ENCODE data around the gene FAM228A.

Gene FAM228A

GRCh38 chr2:24228470-24228869 lies 53.6 kb downstream of the FAM228A start:
- no peak for DNase-seq (ENCODE audit: low read depth)

GRCh38 chr2:24231461-24231881 lies 56.6 kb downstream of the FAM228A start:
- no peak for DNase-seq (ENCODE audit: low read depth)

GRCh38 chr2:24233321-24233720 lies 58.5 kb downstream of the FAM228A start:
- DNase-seq (ENCODE audit: low read depth): no peak

- DNase-seq (ENCODE audit: low read depth): no peak
Observed at GRCh38 chr2:24237313-24237712, 62.5 kb downstream of the FAM228A start.

GRCh38 chr2:24238158-24238557 lies 63.3 kb downstream of the FAM228A start:
- no peak for DNase-seq (ENCODE audit: low read depth)

GRCh38 chr2:24239553-24239952 lies 64.7 kb downstream of the FAM228A start:
- no peak for DNase-seq (ENCODE audit: low read depth)

All from stimulated activated CD8-positive, alpha-beta memory T cell treated with anti-CD3 and anti-CD28 coated beads, Interleukin-4, amount 100 ng/mL, for 24 hours (primary cell).